Measurements from ENCODE around the gene GJB2.

DNA sequence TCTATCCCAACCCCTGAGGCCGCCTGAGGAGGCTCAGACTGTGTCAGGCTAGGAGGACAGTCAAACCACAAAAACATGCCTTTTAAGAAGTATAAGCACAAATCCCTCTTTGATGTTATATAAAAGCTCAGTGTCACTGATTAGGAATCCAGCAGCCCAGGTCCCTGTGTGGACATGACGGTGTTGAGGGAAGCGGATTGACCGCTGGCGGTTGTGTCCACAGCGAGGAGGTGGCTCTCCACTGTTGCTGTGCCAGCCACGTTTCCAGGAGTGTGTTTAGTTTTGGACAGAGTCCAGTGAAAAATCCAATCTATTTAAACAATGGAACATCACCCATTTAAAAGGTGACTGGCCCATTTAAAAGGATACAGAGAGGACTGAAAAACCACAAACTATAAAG is 24.3 kb downstream of the GJB2 start:
- TF ChIP-seq CTCF (conservative IDR thresholded peaks at IDR 0.05) = no peak
- TF ChIP-seq ZFX (IDR thresholded peaks at IDR 0.05) = no peak
